ENCODE data around the gene PEX26. TPM values are rescaled to one million over a fixed set of nuclear protein-coding genes. Genes with fewer than 3 reads are reported as not detected.

The PEX26 gene
- total RNA-seq, 4 donors from 2014 or later: 29.4 to 49.6 (median 39.4) TPM

DNA sequence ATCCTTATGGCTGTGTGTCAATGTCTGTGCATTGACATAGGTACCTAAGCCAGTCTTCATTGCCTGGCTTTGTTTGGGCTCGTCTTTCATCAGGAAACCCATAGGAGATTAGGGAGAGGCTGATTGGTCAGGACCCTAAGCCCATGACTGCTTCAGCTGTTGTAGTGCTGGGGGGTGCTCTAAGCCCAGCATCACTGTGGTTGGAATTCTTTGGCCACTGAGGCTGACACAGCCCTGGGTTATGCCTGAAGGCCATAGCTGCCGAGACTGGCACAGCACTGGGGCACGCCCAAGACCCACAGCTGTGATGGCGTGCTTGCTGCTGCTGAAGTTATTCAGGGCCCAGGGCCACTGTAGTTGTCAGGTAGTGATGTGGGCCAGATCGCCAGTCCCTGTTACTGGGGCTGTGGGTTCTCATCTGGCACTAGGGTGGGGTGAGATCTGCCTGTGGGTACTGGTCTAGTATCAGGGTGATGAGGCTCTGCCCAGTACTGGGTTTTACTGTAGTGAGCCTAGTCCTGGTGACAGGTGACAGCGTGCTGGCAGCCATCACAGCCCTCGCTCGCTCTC lies 77.1 kb downstream of the PEX26 start:
- no peak overlapping the region for H3K27ac ChIP-seq

More for the DNA sequence above, 77.1 kb downstream of the PEX26 start:
- Histone ChIP-seq H3K4me3 (replicated peaks in 1 of 3) (no peak overlapping the region), H3K27me3 (no peaks in the 10 kb centered on the region), H3K4me1 (peaks cover 8 to 10% of the 10 kb centered on the region in 2 donors), H3K36me3 (no peaks in the 10 kb centered on the region), H3K9me3 (no peaks in the 10 kb centered on the region)
- intact Hi-C loops (cut with DNase I): no loop called here
- no peak for DNase-seq
- TF ChIP-seq, protein P1, sequence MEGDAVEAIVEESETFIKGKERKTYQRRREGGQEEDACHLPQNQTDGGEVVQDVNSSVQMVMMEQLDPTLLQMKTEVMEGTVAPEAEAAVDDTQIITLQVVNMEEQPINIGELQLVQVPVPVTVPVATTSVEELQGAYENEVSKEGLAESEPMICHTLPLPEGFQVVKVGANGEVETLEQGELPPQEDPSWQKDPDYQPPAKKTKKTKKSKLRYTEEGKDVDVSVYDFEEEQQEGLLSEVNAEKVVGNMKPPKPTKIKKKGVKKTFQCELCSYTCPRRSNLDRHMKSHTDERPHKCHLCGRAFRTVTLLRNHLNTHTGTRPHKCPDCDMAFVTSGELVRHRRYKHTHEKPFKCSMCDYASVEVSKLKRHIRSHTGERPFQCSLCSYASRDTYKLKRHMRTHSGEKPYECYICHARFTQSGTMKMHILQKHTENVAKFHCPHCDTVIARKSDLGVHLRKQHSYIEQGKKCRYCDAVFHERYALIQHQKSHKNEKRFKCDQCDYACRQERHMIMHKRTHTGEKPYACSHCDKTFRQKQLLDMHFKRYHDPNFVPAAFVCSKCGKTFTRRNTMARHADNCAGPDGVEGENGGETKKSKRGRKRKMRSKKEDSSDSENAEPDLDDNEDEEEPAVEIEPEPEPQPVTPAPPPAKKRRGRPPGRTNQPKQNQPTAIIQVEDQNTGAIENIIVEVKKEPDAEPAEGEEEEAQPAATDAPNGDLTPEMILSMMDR (IDR thresholded peaks at IDR 0.05): no peak
- TF ChIP-seq POLR2A (IDR thresholded peaks at IDR 0.05): no peak
- 95 to 100% methylated on average over 4 to 5 of the region's 8 CpGs for WGBS, 2 donors

Small RNA genes lying within 50 kb of the gene (small RNA-seq; reads per million reads assigned to genes)
- not detected for gene AC016027.5

Other genes starting within 250 kb of the PEX26 start
- 10 to 100 TPM; 31.8 to 53.8 (median 43.6) TPM for gene MICAL3, start 53.4 kb upstream of the PEX26 start, total RNA-seq
- gene TUBA8, start 32.8 kb downstream of the PEX26 start, total RNA-seq: 10 to 100 TPM in 2 of 4 donors, 1 to 10 TPM in 2; 3.2 to 18.4 (median 12.5) TPM
- 10 to 100 TPM in 3 of 4 donors, 1 to 10 TPM in 1; 7.6 to 13.9 (median 12.3) TPM for gene USP18, start 72.2 kb downstream of the PEX26 start, total RNA-seq